B cell (primary cell): Measurements from ENCODE around the gene FAM217A. TPM values are rescaled to one million over a fixed set of nuclear protein-coding genes. Genes with fewer than 3 reads are reported as not detected.

Source experiments
- ATAC-seq: fragments of 200-7000 bp; cut with Tn5 transposase; one replicate; pipeline ENCODE4 v1.10.0; 2021; ENCODE audit warnings: low read depth, mild to moderate bottlenecking, moderate number of reproducible peaks, moderate library complexity
- CTCF ChIA-PET: fragments of 350-600 bp; sonication (Branson Sonifier 250); formaldehyde crosslinking; loops from one replicate; lab custom pipeline; 2021; ENCODE audit warnings: antibody characterized with exemption, inconsistent platforms; lab: Charles Lee
- POLR2A ChIA-PET: fragments of 350-600 bp; sonication (Branson Sonifier 250); formaldehyde crosslinking; loops from one replicate; lab custom pipeline; 2021; ENCODE audit warnings: antibody characterized with exemption; lab: Charles Lee
- DNase-seq: peaks from one replicate; pipeline ENCODE4 v3.0.0; 2013
- H2AFZ ChIP-seq: 2 replicates; pipeline ENCODE4 v1.6.1; 2012; ENCODE audit warnings: mild to moderate bottlenecking, low read depth, low read length; ENCODE audit not compliant: insufficient read depth, poor library complexity, severe bottlenecking
- H3K27ac ChIP-seq, 2 donors: 1 replicate in 1 of 2; 2 replicates in 1 of 2; pipeline ENCODE4 v1.5.1; 2012 to 2013; ENCODE audit warnings: low read length in 2 of 2, mild to moderate bottlenecking in 2 of 2, moderate library complexity in 1 of 2
- H3K27me3 ChIP-seq, 4 experiments: fragments of 200-600 bp in 1 of 4; sonication (generic) in 1 of 4; replicated peaks in 1 of 4; 1 replicate in 2 of 4; 2 replicates in 2 of 4; pipeline versions ENCODE4 v1.6.1 to v1.7.0; 2013 to 2016; ENCODE audit warnings: low read length in 3 of 4, mild to moderate bottlenecking in 2 of 4, mixed read lengths in 1 of 4, moderate library complexity in 1 of 4; ENCODE audit not compliant: insufficient read depth in 4 of 4, control insufficient read depth in 3 of 4; ENCODE audit errors: control extremely low read depth in 1 of 4
- H3K36me3 ChIP-seq, 2 experiments: replicated peaks in 1 of 2; 1 replicate in 1 of 2; 2 replicates in 1 of 2; pipeline versions ENCODE4 v1.6.1 to v1.7.1; 2013; ENCODE audit warnings: low read length in 1 of 2; ENCODE audit not compliant: insufficient read depth in 2 of 2, control insufficient read depth in 1 of 2; ENCODE audit errors: control extremely low read depth in 1 of 2, extremely low read depth in 1 of 2
- H3K4me1 ChIP-seq, 2 donors: fragments of 200-600 bp in 1 of 2; sonication (generic) in 1 of 2; 1 replicate in 1 of 2; 2 replicates in 1 of 2; pipeline versions ENCODE4 v1.5.1 to v1.6.1; 2013 to 2017; ENCODE audit warnings: low read length in 2 of 2; ENCODE audit not compliant: control insufficient read depth in 2 of 2, insufficient read depth in 2 of 2
- H3K4me2 ChIP-seq: replicated peaks from 2 replicates; pipeline ENCODE3; 2012; ENCODE audit warnings: mild to moderate bottlenecking, low read depth, low read length; ENCODE audit not compliant: poor library complexity, severe bottlenecking
- H3K4me3 ChIP-seq, 5 experiments: fragments of 200-600 bp in 1 of 5; sonication (generic) in 1 of 5; 1 replicate in 3 of 5; 2 replicates in 2 of 5; pipeline versions ENCODE4 v1.5.1 to v1.7.0; 2011 to 2016; ENCODE audit warnings: low read length in 4 of 5, mild to moderate bottlenecking in 4 of 5, low read depth in 2 of 5, control low read depth in 1 of 5, moderate library complexity in 1 of 5; ENCODE audit not compliant: insufficient read depth in 1 of 5; ENCODE audit errors: control extremely low read depth in 1 of 5, extremely low read depth in 1 of 5
- H3K79me2 ChIP-seq: fragments of 200-600 bp; sonication (generic); one replicate; pipeline ENCODE4 v1.6.0; 2016; ENCODE audit warnings: low read length; ENCODE audit not compliant: control insufficient read depth, insufficient read depth
- H3K9ac ChIP-seq: fragments of 200-600 bp; sonication (generic); 2 replicates; pipeline ENCODE4 v1.6.1; 2017; ENCODE audit warnings: mild to moderate bottlenecking, low read length, moderate library complexity
- H3K9me3 ChIP-seq, 3 donors: one replicate each; pipeline versions ENCODE4 v1.6.1 to v1.7.1; 2013; ENCODE audit warnings: low read length in 2 of 3; ENCODE audit not compliant: control insufficient read depth in 2 of 3, insufficient read depth in 1 of 3; ENCODE audit errors: control extremely low read depth in 1 of 3
- H4K20me1 ChIP-seq: 2 replicates; pipeline ENCODE4 v1.6.0; 2012; ENCODE audit warnings: mild to moderate bottlenecking, low read length; ENCODE audit not compliant: insufficient read depth, control insufficient read depth, poor library complexity, severe bottlenecking
- H3K27ac Mint-ChIP-seq: one replicate; pipeline ENCODE4 v1.8.0; 2021; ENCODE audit warnings: mixed read lengths
- H3K27me3 Mint-ChIP-seq: one replicate; pipeline ENCODE4 v1.8.0; 2021; ENCODE audit warnings: mixed read lengths
- H3K4me1 Mint-ChIP-seq: one replicate; pipeline ENCODE4 v1.8.0; 2021; ENCODE audit warnings: mixed read lengths
- H3K4me3 Mint-ChIP-seq: one replicate; pipeline ENCODE4 v1.8.0; 2021; ENCODE audit warnings: mixed read lengths
- H3K9me3 Mint-ChIP-seq: one replicate; pipeline ENCODE4 v1.8.0; 2022; ENCODE audit warnings: mixed read lengths; ENCODE audit not compliant: insufficient read depth
- CTCF ChIP-seq: fragments of 200-600 bp; IDR thresholded peaks from one replicate; pipeline ENCODE4 v1.8.0; 2022; ENCODE audit warnings: antibody characterized with exemption, mild to moderate bottlenecking
- EZH2 ChIP-seq: IDR thresholded peaks from 2 replicates; pipeline ENCODE4 v1.6.1; 2012; ENCODE audit warnings: borderline replicate concordance, low read depth, mild to moderate bottlenecking, moderate library complexity, low read length; ENCODE audit not compliant: insufficient read depth, poor library complexity, severe bottlenecking
- WGBS: methylation state at CpG from one replicate; pipeline ENCODE4 v1.1.5; 2013; ENCODE audit warnings: missing lambda C conversion rate; ENCODE audit not compliant: insufficient coverage; 5-methylcytosine and 5-hydroxymethylcytosine counted together
- intact Hi-C: fragments of 100-400 bp; cut with micrococcal nuclease; formaldehyde crosslinking; loops from one replicate; pipeline ENCODE4 v1.10.0; 2022
- polyA plus RNA-seq: library from polyadenylated mRNA; depleted of rRNA; stranded (reverse); fragments of >200 nt; gene quantifications from 2 replicates; pipeline ENCODE4 v1.2.3, GENCODE V29; 2012
- total RNA-seq, 2 donors: library from RNA; stranded (reverse); fragments of 120-200 nt in 1 of 2; gene quantifications; 1 replicate in 1 of 2; 2 replicates in 1 of 2; pipeline versions ENCODE4 v1.2.3 to v1.2.4, GENCODE V29; 2013 to 2022

The FAM217A gene
- total and polyA plus RNA-seq, 2 donors (not counting 1 experiment from before 2014, with no cell fraction given), result not detected

- no peak overlapping the region for H3K27ac Mint-ChIP-seq
- Histone ChIP-seq H2AFZ (no peak overlapping the region), H3K27ac (no peak overlapping the region), H3K79me2 (no peaks in the 10 kb centered on the region), H3K36me3 (peaks cover 0 to 35% of the 10 kb centered on the region in 2 experiments), H3K27me3 (no peaks in the 10 kb centered on the region), H3K4me1 (no peaks in the 10 kb centered on the region), H3K4me2 (no peak overlapping the region), H3K9me3 (peaks cover 0 to 4% (median 4%) of the 10 kb centered on the region in 3 donors), H3K4me3 (no peak overlapping the region), H3K9ac (no peak overlapping the region), H4K20me1 (no peaks in the 10 kb centered on the region)
- POLR2A ChIA-PET, result no interaction called here
- H3K4me1 Mint-ChIP-seq, result no peaks in the 10 kb centered on the region
- DNase-seq, result no peak
- CTCF ChIA-PET, result no interaction called here
- peaks cover 5% of the 10 kb centered on the region for H3K9me3 Mint-ChIP-seq
- H3K27me3 Mint-ChIP-seq, result peaks cover 5% of the 10 kb centered on the region
- intact Hi-C loops, result no loop called here
- WGBS, result no CpG with 5 or more reads among the region's 4 CpGs
- ATAC-seq, result no peak
- no peak overlapping the region for H3K4me3 Mint-ChIP-seq
- no peak for TF ChIP-seq EZH2
- TF ChIP-seq CTCF, result no peak
Measured at GRCh38 chr6:4115741-4116140, 36.8 kb upstream of the FAM217A start.

- ChIA-PET POLR2A (no interaction called here), CTCF (no interaction called here)
- Histone ChIP-seq H4K20me1 (no peaks in the 10 kb centered on the region), H3K79me2 (no peaks in the 10 kb centered on the region), H3K9ac (no peak overlapping the region), H3K4me1 (no peaks in the 10 kb centered on the region), H3K27me3 (no peaks in the 10 kb centered on the region), H3K27ac (no peak overlapping the region), H3K4me3 (no peak overlapping the region), H2AFZ (no peak overlapping the region), H3K4me2 (no peak overlapping the region), H3K36me3 (peaks cover 0 to 25% of the 10 kb centered on the region in 2 experiments), H3K9me3 (peaks cover 0 to 4% (median 4%) of the 10 kb centered on the region in 3 donors)
- Mint-ChIP-seq H3K9me3 (peaks cover 5% of the 10 kb centered on the region), H3K27me3 (peaks cover 5% of the 10 kb centered on the region), H3K4me3 (no peak overlapping the region), H3K27ac (no peak overlapping the region), H3K4me1 (no peaks in the 10 kb centered on the region)
- intact Hi-C loops, result no loop called here
- TF ChIP-seq EZH2 (no peak), CTCF (no peak)
- WGBS, result 100% methylated on average over 1 of the region's 3 CpGs
- ATAC-seq, result no peak
- DNase-seq, result no peak
Measured at GRCh38 chr6:4114123-4114522, 35.2 kb upstream of the FAM217A start.
